NCI-H2029 (cell line): Measurements from ENCODE around the gene PTAR1.
"Not testable (repeated sequence)": the region's sequence is repeated elsewhere in the genome, so short reads cannot be mapped to it uniquely, and the experiment has no call there.

Experiments used
- DNase-seq: peaks from one replicate; lab custom pipeline; 2025; lab: John Stamatoyannopoulos, UW

PTAR1 gene, protein sequence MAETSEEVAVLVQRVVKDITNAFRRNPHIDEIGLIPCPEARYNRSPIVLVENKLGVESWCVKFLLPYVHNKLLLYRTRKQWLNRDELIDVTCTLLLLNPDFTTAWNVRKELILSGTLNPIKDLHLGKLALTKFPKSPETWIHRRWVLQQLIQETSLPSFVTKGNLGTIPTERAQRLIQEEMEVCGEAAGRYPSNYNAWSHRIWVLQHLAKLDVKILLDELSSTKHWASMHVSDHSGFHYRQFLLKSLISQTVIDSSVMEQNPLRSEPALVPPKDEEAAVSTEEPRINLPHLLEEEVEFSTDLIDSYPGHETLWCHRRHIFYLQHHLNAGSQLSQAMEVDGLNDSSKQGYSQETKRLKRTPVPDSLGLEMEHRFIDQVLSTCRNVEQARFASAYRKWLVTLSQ

DNA sequence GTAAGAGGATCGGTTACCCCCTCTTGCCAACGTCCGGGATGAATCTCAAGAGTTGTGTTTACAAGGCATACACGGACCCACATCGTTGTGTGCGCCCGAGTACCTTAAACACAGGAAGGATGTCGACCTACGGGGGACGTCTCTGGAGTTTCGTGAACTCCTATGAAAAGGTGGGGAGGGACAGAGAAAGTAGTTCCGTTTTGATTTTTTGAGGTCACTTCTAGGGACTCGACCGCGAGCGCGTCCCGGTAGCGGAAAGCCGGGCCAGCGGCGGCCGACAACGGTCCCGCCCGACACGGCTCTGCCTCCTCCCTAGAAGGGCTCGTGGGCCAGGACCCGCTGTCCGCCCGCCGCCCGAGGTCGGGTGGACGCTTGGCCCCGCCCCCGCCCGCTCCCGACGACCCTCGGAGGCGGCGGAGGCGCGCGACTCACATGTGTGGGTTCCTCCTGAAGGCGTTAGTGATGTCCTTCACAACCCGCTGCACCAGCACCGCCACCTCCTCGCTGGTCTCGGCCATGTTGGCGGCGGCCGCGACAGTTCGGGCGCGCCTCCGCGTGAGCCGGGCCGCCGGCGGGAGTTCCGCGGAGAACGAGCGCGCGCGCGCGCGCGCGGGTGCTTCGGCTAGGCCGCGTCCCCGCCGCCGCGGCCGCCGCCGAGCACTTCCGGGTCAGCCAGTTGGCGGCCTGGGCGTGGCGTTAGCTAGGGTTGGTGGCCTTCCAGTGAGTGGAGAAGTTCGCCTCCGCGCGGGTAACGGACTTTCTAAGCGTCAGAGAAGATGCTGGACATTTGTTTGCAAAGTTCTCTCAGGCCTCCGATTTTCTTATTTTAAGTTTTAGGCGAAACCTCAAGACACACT lies at the start of gene PTAR1:
PTAR1 (minus strand) TSS at position 591 of the 857 bp plus-strand sequence; CDS start at position 518, 73 bp downstream.
- DNase-seq: peak; percentile 83

DNA sequence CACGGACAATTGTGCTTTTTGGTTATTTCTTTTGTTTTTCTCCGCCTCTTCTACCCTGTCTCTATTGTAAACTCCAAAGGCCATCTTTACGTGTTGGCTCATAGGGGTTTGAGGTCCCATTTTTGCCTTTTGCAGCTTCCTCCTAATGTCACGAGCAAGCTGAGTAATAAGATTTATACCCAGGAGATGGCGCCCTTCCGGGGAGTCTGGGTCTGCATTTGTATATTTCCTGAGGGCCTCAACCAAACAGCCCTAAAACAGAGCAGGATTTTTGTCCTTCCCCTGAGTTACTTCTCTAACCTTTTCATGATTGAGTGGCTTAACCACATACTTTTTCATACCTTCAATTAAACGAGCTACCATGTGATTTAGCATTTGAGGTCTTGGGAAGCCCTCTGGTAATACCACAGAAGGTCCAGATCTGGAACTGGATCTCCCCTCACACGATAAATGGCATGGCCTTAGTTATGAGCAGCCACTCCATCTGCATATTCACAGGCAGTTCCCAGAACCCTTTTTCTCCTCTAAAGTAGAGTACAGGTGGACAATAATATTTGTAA lies 49.6 kb upstream of the PTAR1 start:
- DNase-seq: no peak

DNA sequence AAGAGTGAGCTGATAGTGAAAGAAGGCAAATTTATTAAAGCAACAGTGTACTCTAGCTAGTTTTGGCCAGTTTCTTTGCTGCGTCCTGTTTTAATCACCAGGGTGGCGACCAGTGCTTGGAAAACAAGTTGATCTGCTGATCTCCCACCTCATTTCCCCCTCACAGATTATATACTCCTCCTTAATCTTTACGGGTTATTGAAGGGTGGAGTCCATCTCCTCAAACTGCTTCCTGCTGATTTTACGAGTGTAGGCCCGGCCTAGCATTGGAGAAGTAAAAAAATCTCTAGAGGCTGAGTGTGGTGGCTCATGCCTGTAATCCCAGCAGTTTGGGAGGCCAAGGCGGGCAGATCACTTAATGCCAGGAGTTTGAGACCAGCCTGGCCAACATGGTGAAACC lies 46.8 kb upstream of the PTAR1 start:
- DNase-seq: no peak

GRCh38 chr9:69805962-69806515 lies 46.2 kb upstream of the PTAR1 start:
- peak; percentile 39 for DNase-seq

DNA sequence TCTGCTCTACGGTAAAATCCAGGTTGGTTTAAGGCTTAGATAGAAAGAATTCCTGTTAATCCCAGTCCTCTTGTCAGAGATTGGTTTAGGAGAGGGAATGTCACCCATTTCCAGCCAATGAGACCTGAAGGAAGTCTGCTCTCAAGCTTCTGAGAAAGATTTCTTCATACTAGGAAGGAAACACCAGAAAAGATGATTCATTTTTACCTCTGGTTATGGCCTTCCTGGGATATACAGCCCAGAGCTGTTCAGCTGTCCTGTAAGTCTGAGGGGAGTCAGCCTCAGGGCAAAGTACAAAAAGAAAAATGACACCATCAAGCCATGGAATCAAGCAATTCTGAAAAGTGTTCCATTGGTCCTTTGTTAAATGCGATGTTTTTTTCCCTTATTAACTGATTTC lies 42.2 kb upstream of the PTAR1 start:
- no peak for DNase-seq

DNA sequence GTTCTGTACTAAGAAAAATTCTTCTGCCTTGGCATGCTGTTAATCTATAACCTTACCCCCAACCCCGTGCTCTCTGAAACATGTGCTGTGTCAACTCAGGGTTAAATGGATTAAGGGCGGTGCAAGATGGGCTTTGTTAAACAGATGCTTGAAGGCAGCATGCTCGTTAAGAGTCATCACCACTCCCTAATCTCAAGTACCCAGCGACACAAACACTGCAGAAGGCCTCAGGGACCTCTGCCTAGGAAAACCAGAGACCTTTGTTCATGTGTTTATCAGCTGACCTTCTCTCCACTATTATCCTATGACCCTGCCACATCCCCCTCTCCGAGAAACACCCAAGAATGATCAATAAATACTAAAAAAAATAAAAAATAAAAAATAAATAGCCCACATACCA lies 40.2 kb upstream of the PTAR1 start:
- not testable (repeated sequence) for DNase-seq

- DNase-seq: not testable (repeated sequence)
Observed at GRCh38 chr9:69799521-69799920, 39.7 kb upstream of the PTAR1 start.

- peak; percentile 27 for DNase-seq
Observed at GRCh38 chr9:69798744-69799143, 38.9 kb upstream of the PTAR1 start.

DNA sequence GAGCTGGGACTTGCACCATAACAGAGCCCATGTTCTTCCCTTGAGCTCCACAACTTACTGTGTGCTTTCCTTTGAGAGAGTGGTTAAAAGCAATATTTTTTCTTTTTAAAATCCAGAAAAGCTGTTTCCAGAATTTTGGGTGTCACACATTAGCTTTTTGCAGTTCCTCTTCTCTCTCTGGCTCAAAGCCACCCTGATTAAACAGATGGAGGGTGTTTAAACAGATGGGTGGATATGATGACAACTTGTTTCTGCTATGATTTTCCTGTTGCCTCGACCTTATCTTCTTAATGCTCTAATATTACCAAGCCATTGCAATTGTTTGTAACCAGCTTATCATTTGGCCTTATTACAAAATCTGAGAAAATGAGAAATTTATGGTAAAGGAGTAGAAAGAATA lies 37.9 kb upstream of the PTAR1 start:
- DNase-seq: no peak

GRCh38 chr9:69794356-69794755 lies 34.5 kb upstream of the PTAR1 start:
- DNase-seq: no peak

DNA sequence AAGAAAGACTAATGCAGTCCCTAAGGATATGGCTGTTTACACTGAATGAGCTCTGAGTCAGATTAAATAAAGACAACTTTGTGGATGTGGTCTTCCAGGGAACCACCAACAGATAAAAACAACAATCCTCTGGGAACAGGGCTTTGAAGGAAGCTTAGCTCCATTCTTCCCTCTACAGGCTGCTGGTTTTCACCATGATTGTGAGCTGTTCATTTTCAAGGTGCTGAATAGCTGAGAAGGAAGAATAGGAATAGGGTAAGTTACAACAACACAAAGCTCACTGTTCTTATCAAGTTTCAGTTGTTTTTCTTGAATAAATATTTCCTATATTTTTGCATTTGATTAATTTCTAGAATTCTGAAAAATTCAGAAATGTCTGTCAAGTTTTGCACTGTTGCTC lies 25.9 kb upstream of the PTAR1 start:
- DNase-seq: no peak

DNA sequence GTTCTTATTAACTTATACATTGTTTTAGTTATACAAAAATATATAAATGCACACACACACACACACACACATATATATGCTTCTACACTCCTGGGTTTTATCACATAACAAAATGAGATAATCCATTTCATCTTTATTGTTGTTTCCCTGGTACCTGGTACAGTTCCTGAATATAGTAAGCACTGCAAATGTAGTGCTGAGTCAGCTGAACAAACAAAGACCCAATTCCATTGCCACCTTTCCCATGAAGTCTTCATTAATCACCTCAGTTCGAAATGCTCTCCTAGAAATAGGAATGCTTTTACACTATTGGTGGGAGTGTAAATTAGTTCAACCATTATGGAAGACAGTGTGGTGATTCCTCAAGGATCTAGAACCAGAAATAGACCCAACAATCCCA lies 13.4 kb upstream of the PTAR1 start:
- DNase-seq: no peak

- DNase-seq: no peak
Observed at GRCh38 chr9:69771775-69772418, 12.1 kb upstream of the PTAR1 start.

- no peak for DNase-seq
Observed at GRCh38 chr9:69768716-69769115, 8.9 kb upstream of the PTAR1 start.

DNA sequence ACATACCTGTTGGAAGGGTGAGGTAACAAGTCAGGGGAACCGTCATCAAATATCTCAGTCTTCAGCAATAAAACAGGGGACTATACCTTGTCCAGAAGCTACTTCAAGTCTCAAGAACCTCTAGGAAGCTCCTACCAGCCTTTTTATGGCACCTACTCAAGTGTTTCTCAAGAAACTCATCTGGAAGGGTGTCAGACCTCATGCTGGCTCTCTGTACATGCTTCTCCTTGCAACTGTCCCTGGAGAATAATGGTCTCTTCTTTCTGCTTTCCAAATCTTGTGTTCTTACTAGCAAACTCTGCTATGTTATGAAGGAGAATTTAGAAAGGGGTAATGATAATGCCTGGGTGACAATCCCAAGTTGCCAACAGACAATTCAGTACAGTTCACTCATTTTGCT lies 8.3 kb upstream of the PTAR1 start:
- no peak for DNase-seq

- DNase-seq: not testable (repeated sequence)
Observed at GRCh38 chr9:69763862-69764261, 4.1 kb upstream of the PTAR1 start.

- no peak for DNase-seq
Observed at GRCh38 chr9:69762527-69762926, 2.7 kb upstream of the PTAR1 start.

GRCh38 chr9:69760278-69760610 lies 433 bp upstream of the PTAR1 start:
- no peak for DNase-seq

- no peak for DNase-seq
Observed at GRCh38 chr9:69759021-69759420, 790 bp downstream of the PTAR1 start.

GRCh38 chr9:69757996-69758675 lies 1.7 kb downstream of the PTAR1 start:
- DNase-seq: peak; percentile 20

DNA sequence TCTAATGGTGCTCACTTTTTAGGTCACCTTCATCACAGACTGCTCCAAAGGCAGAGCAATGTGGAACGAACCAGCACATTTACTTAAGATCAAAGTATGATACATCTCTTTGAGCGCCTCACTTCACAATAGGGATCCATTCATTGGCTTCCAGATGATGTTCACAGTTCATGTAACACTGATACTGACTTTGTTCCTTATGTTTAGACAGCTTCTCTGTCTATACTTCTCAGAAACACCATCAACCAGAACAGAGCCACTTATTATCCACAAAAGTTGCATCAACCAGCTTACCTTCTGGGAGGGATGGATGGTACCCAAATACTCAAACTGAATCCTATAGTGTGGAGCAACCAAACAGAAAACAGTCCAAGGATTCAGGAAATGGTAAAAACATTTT lies 4.6 kb downstream of the PTAR1 start:
- no peak for DNase-seq

DNA sequence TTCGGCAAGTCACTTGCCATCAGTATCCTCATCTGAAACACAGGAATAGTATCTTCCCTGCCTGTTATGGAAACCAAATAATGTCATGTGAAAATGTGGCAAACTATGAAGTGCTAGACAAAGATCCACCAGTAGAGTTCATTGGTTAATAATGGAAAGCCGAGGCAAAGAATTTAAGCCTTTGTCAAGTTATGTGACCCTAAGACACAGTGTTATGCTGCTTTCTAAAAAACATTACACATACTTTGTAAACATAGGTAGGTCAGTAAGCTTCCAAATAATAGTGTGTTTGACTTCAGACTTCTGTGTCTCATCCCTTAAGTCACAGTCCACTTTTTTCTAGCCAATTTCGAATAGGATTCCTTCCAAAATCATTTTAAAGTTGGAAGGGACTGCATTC lies 6.0 kb downstream of the PTAR1 start:
- no peak for DNase-seq
